22Rv1 (cell line): ENCODE measurements around the gene TNFRSF1A.

Experiments used
- CTCF ChIP-seq: fragments of 450-650 bp; IDR thresholded peaks from 2 replicates; pipeline ENCODE4 v1.5.1; 2017; ENCODE audit warnings: mild to moderate bottlenecking
- ZFX ChIP-seq: fragments of 450-650 bp; IDR thresholded peaks from 2 replicates; pipeline ENCODE4 v1.6.1; 2017; ENCODE audit warnings: antibody characterized with exemption, borderline replicate concordance

GRCh38 chr12:6328945-6329702, 12.8 kb downstream of the TNFRSF1A start:
- TF ChIP-seq CTCF: no peak
- TF ChIP-seq ZFX: no peak
